Subcutaneous adipose tissue (tissue), 4 donors: Measurements from ENCODE around the gene KCNN2. TPM values are rescaled to one million over a fixed set of nuclear protein-coding genes. Genes with fewer than 3 reads are reported as not detected.

ENCODE experiments used
- total RNA-seq, 4 donors: library from RNA; depleted of rRNA; stranded (reverse); fragments of >200 nt; gene quantifications; one replicate each; pipeline ENCODE4 v1.1.0, GENCODE V29; 2016
- TF ChIP-seq, protein P1 (sequence below): fragments of 450-650 bp; IDR thresholded peaks from one replicate; pipeline ENCODE4 v1.5.1; 2016; ENCODE audit warnings: low read depth, mild to moderate bottlenecking, control low read depth, antibody characterized with exemption, moderate library complexity

The KCNN2 gene
- total RNA-seq: 1 to 10 TPM in 1 of 4 donors, under 1 TPM in 1, not detected in 2; 0.17 to 1.1 TPM

DNA sequence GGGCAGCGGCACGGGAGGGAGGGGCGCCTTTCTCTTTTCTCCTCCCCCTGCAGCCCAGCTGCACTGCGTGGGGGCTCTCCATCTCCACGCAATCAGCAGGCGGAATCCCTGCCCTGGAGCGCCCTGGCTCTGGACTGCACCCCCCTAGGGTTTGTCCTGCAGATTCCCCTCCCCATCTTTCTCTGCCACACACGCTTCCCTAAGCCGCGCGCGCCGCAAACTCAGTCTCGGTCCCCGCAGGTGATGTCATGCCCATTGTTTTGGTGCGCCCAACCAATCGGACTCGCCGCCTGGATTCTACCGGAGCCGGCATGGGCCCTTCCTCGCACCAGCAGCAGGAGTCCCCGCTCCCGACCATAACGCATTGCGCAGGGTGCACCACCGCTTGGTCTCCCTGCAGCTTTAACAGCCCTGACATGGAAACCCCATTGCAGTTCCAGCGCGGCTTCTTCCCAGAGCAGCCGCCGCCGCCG lies at the start of gene KCNN2:
Gene KCNN2, plus strand, starts transcription at position 347 of the 473 bp plus-strand sequence. Its CDS starts 70 bp downstream, at position 417.
- TF ChIP-seq, protein P1, sequence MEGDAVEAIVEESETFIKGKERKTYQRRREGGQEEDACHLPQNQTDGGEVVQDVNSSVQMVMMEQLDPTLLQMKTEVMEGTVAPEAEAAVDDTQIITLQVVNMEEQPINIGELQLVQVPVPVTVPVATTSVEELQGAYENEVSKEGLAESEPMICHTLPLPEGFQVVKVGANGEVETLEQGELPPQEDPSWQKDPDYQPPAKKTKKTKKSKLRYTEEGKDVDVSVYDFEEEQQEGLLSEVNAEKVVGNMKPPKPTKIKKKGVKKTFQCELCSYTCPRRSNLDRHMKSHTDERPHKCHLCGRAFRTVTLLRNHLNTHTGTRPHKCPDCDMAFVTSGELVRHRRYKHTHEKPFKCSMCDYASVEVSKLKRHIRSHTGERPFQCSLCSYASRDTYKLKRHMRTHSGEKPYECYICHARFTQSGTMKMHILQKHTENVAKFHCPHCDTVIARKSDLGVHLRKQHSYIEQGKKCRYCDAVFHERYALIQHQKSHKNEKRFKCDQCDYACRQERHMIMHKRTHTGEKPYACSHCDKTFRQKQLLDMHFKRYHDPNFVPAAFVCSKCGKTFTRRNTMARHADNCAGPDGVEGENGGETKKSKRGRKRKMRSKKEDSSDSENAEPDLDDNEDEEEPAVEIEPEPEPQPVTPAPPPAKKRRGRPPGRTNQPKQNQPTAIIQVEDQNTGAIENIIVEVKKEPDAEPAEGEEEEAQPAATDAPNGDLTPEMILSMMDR: no peak

DNA sequence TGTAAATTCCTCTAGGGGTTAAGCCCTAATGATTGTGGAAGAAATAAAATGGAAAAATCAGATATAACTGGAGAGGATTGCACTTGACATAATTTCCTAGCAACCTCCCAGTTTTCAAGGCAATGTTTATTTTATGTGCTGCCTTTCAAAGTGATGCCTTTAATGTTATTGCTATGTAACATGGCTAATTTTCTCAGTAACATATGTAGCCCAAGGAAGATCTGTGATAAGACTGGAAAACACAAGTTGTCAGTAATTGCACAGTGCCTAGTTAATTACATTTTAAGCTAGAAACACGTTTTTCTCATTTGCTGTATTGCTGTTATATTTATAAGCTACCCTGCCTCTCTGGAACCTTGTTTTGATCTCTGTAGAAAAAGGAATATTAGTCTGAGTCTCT lies 49.2 kb upstream of the KCNN2 start:
- TF ChIP-seq, protein P1: no peak

DNA sequence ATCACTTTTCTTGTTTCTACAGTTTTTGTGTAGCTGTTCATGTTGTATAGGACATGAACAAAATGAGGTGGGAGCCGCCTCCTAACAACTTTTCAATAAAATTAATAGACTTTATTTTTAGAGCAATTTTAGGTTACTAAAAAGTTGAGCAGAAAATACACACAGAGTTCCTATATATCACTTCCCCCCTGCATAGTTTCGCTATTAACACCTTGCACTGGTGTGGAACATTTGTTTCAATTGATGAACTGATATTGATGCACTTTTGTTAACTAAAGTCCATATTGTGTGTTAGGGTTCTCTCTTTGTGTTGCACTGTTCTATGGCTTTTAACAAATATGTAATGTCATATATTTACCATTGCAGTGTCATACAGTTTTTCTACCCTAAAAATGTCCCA lies 47.8 kb upstream of the KCNN2 start:
- TF ChIP-seq, protein P1: no peak

DNA sequence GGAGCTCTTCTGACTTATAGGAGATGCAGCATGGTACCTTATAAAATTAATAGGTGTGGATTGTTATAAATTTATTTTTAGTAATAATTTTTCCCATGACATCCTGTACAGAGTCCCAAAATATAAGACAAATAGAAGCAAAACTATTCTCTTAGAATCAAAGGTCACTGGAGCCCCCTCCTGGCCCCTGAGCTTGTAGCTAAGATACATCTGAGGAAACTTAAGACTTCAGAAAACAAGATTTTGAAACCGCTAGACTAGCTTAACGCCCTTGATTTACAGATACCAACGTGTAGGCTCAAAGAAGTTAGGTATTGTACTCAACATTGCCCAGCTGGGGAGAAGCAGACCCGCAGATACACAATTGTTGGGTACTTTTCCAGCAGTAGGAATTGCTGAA lies 45.7 kb upstream of the KCNN2 start:
- TF ChIP-seq, protein P1: no peak

DNA sequence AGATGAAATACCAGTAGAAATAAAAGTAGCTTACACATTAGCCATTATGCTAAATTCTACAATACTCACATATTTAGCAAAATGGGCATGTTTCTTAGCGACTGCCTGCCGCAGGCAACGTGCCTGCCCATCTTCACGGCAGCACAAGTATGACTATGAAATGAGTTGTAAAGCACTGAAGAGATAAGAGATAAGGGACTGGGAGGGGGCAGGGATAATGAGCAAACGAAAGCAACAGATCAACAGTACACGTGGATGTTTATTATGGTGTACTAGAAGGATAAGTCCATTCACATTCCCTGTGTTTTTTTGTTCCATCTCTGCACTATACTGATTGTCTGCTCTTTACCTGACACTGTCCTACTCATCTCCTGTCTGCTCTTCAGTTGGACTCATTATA lies 44.1 kb upstream of the KCNN2 start:
- TF ChIP-seq, protein P1: no peak

DNA sequence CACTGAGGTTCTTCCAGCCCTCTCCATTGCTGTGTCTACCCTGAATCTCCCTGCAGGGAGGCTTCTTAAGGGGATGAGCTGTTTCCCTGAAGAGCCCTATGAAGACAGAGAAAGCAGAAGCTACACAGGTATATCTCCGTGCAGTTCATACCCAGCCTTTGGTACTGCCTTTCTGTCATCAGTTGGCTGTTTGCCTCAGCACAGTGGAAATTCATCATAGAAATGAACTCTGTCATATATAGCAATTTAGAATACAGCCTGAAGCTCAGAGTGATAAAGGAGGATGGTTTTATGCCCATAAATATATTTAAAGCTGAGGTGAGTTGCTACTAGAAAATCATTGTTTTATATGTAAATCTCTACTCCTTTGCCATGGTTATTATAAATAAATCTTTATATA lies 42.6 kb upstream of the KCNN2 start:
- TF ChIP-seq, protein P1: no peak

DNA sequence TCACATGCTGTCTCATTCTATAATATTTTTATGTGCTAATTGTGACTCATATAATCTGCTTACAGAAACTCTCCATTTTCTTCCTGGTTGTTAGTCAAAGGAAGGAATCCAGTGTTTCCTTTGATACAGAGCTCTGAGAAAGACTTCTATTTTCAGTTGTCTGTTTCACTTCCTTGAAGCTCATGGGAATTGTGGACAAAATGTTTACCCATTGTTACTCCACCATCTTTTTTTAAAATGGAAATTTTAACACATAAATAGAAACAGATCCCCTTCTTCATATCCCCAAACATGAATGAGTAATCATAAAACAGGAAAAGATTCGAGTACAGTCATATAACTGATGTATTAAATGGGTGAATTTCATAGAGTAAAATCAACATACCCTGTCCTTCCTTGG lies 42.0 kb upstream of the KCNN2 start:
- TF ChIP-seq, protein P1: no peak
